Gastrocnemius medialis (tissue), 4 donors: ENCODE results near the gene RBM45. TPM values are rescaled to one million over a fixed set of nuclear protein-coding genes. Genes with fewer than 3 reads are reported as not detected.

ENCODE experiments used
- ATAC-seq, 2 donors: fragments of 150-250 bp; one replicate each; pipeline ENCODE4 v1.9.1; 2016
- DNase-seq, 2 donors: peaks; one replicate each; pipeline ENCODE4 v3.0.0-alpha.2; 2019
- H3K27ac ChIP-seq, 4 donors: fragments of 200-600 bp; sonication (generic); 1 replicate in 1 of 4; 2 replicates in 3 of 4; pipeline ENCODE4 v1.5.1; 2016 to 2018; ENCODE audit warnings: mild to moderate bottlenecking in 2 of 4, moderate library complexity in 1 of 4
- H3K27me3 ChIP-seq, 3 donors: fragments of 200-600 bp; sonication (generic) in 2 of 3; 1 replicate in 1 of 3; 2 replicates in 2 of 3; pipeline versions ENCODE4 v1.5.1 to v1.6.0; 2016 to 2019; ENCODE audit warnings: mild to moderate bottlenecking in 1 of 3, moderate library complexity in 1 of 3
- H3K36me3 ChIP-seq, 2 donors: fragments of 200-600 bp; sonication (generic) in 1 of 2; one replicate each; pipeline ENCODE4 v1.5.1; 2017 to 2018
- H3K4me1 ChIP-seq, 2 donors: fragments of 200-600 bp; sonication (generic) in 1 of 2; one replicate each; pipeline ENCODE4 v1.5.1; 2016 to 2017; ENCODE audit warnings: mild to moderate bottlenecking in 2 of 2
- H3K4me3 ChIP-seq, 4 donors: fragments of 200-600 bp; sonication (generic) in 3 of 4; 1 replicate in 1 of 4; 2 replicates in 3 of 4; pipeline ENCODE4 v1.5.1; 2016 to 2019; ENCODE audit warnings: mild to moderate bottlenecking in 2 of 4
- H3K9me3 ChIP-seq, 3 donors: fragments of 200-600 bp; sonication (generic) in 2 of 3; 1 replicate in 1 of 3; 2 replicates in 2 of 3; pipeline ENCODE4 v1.5.1; 2016 to 2019
- CTCF ChIP-seq, 5 experiments: fragments of 450-650 bp in 3 of 5; fragments of 200-600 bp in 2 of 5; sonication (generic) in 2 of 5; IDR thresholded peaks in 4 of 5; conservative IDR thresholded peaks in 1 of 5; 1 replicate in 4 of 5; 2 replicates in 1 of 5; pipeline ENCODE4 v1.5.1; 2016 to 2019; ENCODE audit warnings: antibody characterized with exemption in 5 of 5, mild to moderate bottlenecking in 3 of 5, moderate library complexity in 3 of 5
- POLR2A ChIP-seq, 2 donors: fragments of 450-650 bp; IDR thresholded peaks; one replicate each; pipeline ENCODE4 v1.6.1; 2017; ENCODE audit warnings: antibody characterized with exemption in 2 of 2, mild to moderate bottlenecking in 2 of 2, moderate library complexity in 2 of 2
- in situ Hi-C, 4 donors: fragments of 200-750 bp; cut with MboI; loops; one replicate each; pipeline versions ENCODE4 v1.15.0 to v1.8.0; 2017; ENCODE audit warnings: low sequenced_read_pairs in 4 of 4
- intact Hi-C: fragments of 100-400 bp; cut with DNase I; formaldehyde crosslinking; loops from one replicate; pipeline ENCODE4 v1.15.1; 2023; ENCODE audit warnings: low total_unique reads
- total RNA-seq, 4 donors: library from RNA; depleted of rRNA; stranded (reverse); fragments of >200 nt; gene quantifications; one replicate each; pipeline versions ENCODE4 v1.1.0 to v1.2.3, GENCODE V29; 2016

RBM45 gene
- total RNA-seq, 4 donors from 2014 or later, result 2.0 to 8.1 (median 5.5) TPM

- no peaks in the 10 kb centered on the region for H3K36me3 ChIP-seq
- no peak overlapping the region for H3K27ac ChIP-seq
- TF ChIP-seq POLR2A (IDR thresholded peaks at IDR 0.05), result no peak
- no peak for TF ChIP-seq CTCF (IDR thresholded peaks at IDR 0.05 in 4 of 5, conservative IDR thresholded peaks at IDR 0.05 in 1 of 5)
- no peak for DNase-seq
- intact Hi-C loops, result no loop called here
- no peak overlapping the region for H3K4me3 ChIP-seq
- no peak for ATAC-seq
- peaks cover 12% of the 10 kb centered on the region in 2 donors for H3K4me1 ChIP-seq
- H3K9me3 ChIP-seq, result no peaks in the 10 kb centered on the region
- in situ Hi-C loops, result no loop called here
- H3K27me3 ChIP-seq, result no peaks in the 10 kb centered on the region
These were observed 42.7 kb upstream of the RBM45 start for GRCh38 chr2:178069551-178069950.

GRCh38 chr2:178070824-178071223, 41.4 kb upstream of the RBM45 start:
- ATAC-seq (no peak), DNase-seq (no peak)
- TF ChIP-seq CTCF (IDR thresholded peaks at IDR 0.05 in 4 of 5, conservative IDR thresholded peaks at IDR 0.05 in 1 of 5), result no peak
- TF ChIP-seq POLR2A (IDR thresholded peaks at IDR 0.05), result no peak
- Histone ChIP-seq H3K27me3 (no peaks in the 10 kb centered on the region), H3K36me3 (no peaks in the 10 kb centered on the region), H3K4me1 (peaks cover 12% of the 10 kb centered on the region in 2 donors), H3K27ac (no peak overlapping the region), H3K4me3 (no peak overlapping the region), H3K9me3 (no peaks in the 10 kb centered on the region)
- in situ Hi-C loops (no loop called here), intact Hi-C loops (no loop called here)

GRCh38 chr2:178072000-178072382, 40.2 kb upstream of the RBM45 start:
- peak overlapping the region in 3 of 4 donors; percentile 41 to 54 (median 49) for H3K4me3 ChIP-seq
- no peaks in the 10 kb centered on the region for H3K36me3 ChIP-seq
- peaks cover 12% of the 10 kb centered on the region in 2 donors for H3K4me1 ChIP-seq
- in situ Hi-C loops (no loop called here), intact Hi-C loops (no loop called here)
- ATAC-seq (peak in 1 of 2 donors; percentile 15), DNase-seq (no peak)
- H3K9me3 ChIP-seq, result no peaks in the 10 kb centered on the region
- no peaks in the 10 kb centered on the region for H3K27me3 ChIP-seq
- TF ChIP-seq CTCF (IDR thresholded peaks at IDR 0.05 in 4 of 5, conservative IDR thresholded peaks at IDR 0.05 in 1 of 5), result no peak
- TF ChIP-seq POLR2A (IDR thresholded peaks at IDR 0.05), result no peak
- H3K27ac ChIP-seq, result peak overlapping the region in 2 of 4 donors; percentile 42 to 43

- H3K4me1 ChIP-seq, result peaks cover 12% of the 10 kb centered on the region in 2 donors
- DNase-seq (peak; percentile 82 to 88), ATAC-seq (peak; percentile 95 to 98)
- peak within 1 kb of the TSS; percentile 42 to 61 (median 44) for H3K27ac ChIP-seq
- H3K4me3 ChIP-seq, result peak within 1 kb of the TSS; percentile 41 to 75 (median 52)
- no peaks in the 10 kb centered on the region for H3K27me3 ChIP-seq
- TF ChIP-seq POLR2A (IDR thresholded peaks at IDR 0.05) (no peak), CTCF (IDR thresholded peaks at IDR 0.05 in 4 of 5, conservative IDR thresholded peaks at IDR 0.05 in 1 of 5) (no peak)
- in situ Hi-C loops, result no loop called here
- no peaks in the 10 kb centered on the region for H3K9me3 ChIP-seq
- intact Hi-C loops, result no loop called here
- no peaks in the 10 kb centered on the region for H3K36me3 ChIP-seq
These were observed 39.6 kb upstream of the RBM45 start, which contains the start of gene PDE11A for GRCh38 chr2:178072383-178073301. TSS of gene PDE11A (minus strand) at chr2:178072777. CDS start at chr2:178072437, 340 bp downstream.
